GM13976 (cell line): Measurements from ENCODE around the gene PIP4K2B.
A peak's percentile ranks its signal among the peaks of the same experiment; 100 is the strongest.

Source experiments
- DNase-seq: peaks from one replicate; pipeline ENCODE4 v3.0.0; 2012; ENCODE audit warnings: low spot score
- CTCF ChIP-seq: IDR thresholded peaks from 2 replicates; pipeline ENCODE4 v1.5.1; 2012; ENCODE audit warnings: borderline replicate concordance, mild to moderate bottlenecking; ENCODE audit not compliant: insufficient read depth; ENCODE audit errors: extremely low read depth, missing control alignments, control extremely low read depth
- in situ Hi-C: fragments of 300-500 bp; cut with MboI; formaldehyde crosslinking; loops from one replicate; pipeline ENCODE4 v1.12.0; 2022; ENCODE audit warnings: low sequenced_read_pairs, mixed read lengths, inconsistent platforms; ENCODE audit not compliant: unreplicated experiment

The PIP4K2B gene

GRCh38 chr17:38777641-38778250 lies 21.6 kb downstream of the PIP4K2B start:
- TF ChIP-seq CTCF = no peak
- DNase-seq = no peak
- in situ Hi-C loops = no loop called here

- TF ChIP-seq CTCF = no peak
- DNase-seq = no peak
- in situ Hi-C loops = no loop called here
These were observed 26.1 kb downstream of the PIP4K2B start for GRCh38 chr17:38773258-38773657.

GRCh38 chr17:38768417-38768816 lies 30.9 kb downstream of the PIP4K2B start:
- DNase-seq = no peak
- in situ Hi-C loops = no loop called here

GRCh38 chr17:38766341-38766740 lies 33.0 kb downstream of the PIP4K2B start:
- DNase-seq = no peak
- no peak for TF ChIP-seq CTCF
- in situ Hi-C loops = no loop called here

More at GRCh38 chr17:38768417-38768816, 30.9 kb downstream of the PIP4K2B start:
- no peak for TF ChIP-seq CTCF

GRCh38 chr17:38762231-38762630 lies 37.1 kb downstream of the PIP4K2B start:
- DNase-seq = no peak
- TF ChIP-seq CTCF = no peak
- in situ Hi-C loops = no loop called here

GRCh38 chr17:38761612-38762011 lies 37.7 kb downstream of the PIP4K2B start:
- in situ Hi-C loops = no loop called here
- no peak for DNase-seq

More at GRCh38 chr17:38761612-38762011, 37.7 kb downstream of the PIP4K2B start:
- peak; percentile 46 for TF ChIP-seq CTCF
